Nephron progenitor cell (in vitro differentiated cells): Measurements from ENCODE around the gene HIVEP3.

Source experiments
- DNase-seq: peaks from one replicate; pipeline ENCODE4 v3.0.0; 2021
- H3K27ac Mint-ChIP-seq: 2 replicates; pipeline ENCODE4 v1.8.0; 2021; ENCODE audit warnings: mild to moderate bottlenecking, moderate library complexity, mixed read lengths
- H3K27me3 Mint-ChIP-seq: 2 replicates; pipeline ENCODE4 v1.8.0; 2021; ENCODE audit warnings: mild to moderate bottlenecking, low read depth, mixed read lengths; ENCODE audit not compliant: poor library complexity
- H3K36me3 Mint-ChIP-seq: 2 replicates; pipeline ENCODE4 v1.8.0; 2021; ENCODE audit warnings: low read depth, mixed read lengths
- H3K4me1 Mint-ChIP-seq: 2 replicates; pipeline ENCODE4 v1.8.0; 2021; ENCODE audit warnings: mixed read lengths
- H3K4me3 Mint-ChIP-seq: 2 replicates; pipeline ENCODE4 v1.8.0; 2021; ENCODE audit warnings: mild to moderate bottlenecking, moderate library complexity, mixed read lengths
- H3K9me3 Mint-ChIP-seq: 2 replicates; pipeline ENCODE4 v1.8.0; 2021; ENCODE audit warnings: mild to moderate bottlenecking, moderate library complexity, mixed read lengths
- CTCF ChIP-seq: fragments of 200-600 bp; sonication (generic); IDR thresholded peaks from 2 replicates; pipeline ENCODE4 v1.5.0; 2021; ENCODE audit warnings: antibody characterized with exemption

The HIVEP3 gene

GRCh38 chr1:41656825-41657500, 261.8 kb downstream of the HIVEP3 start:
- no peak for TF ChIP-seq CTCF
- Mint-ChIP-seq H3K36me3 (no peaks in the 10 kb centered on the region), H3K4me3 (no peak overlapping the region), H3K27me3 (peaks cover 28% of the 10 kb centered on the region), H3K27ac (no peak overlapping the region), H3K4me1 (peaks cover 27% of the 10 kb centered on the region), H3K9me3 (no peaks in the 10 kb centered on the region)
- no peak for DNase-seq

- DNase-seq, result no peak
- Mint-ChIP-seq H3K27me3 (peaks cover 21% of the 10 kb centered on the region), H3K9me3 (no peaks in the 10 kb centered on the region), H3K4me3 (no peak overlapping the region), H3K36me3 (no peaks in the 10 kb centered on the region), H3K4me1 (peaks cover 27% of the 10 kb centered on the region), H3K27ac (no peak overlapping the region)
- no peak for TF ChIP-seq CTCF
Measured at GRCh38 chr1:41656068-41656467, 262.7 kb downstream of the HIVEP3 start.

GRCh38 chr1:41655632-41656031, 263.1 kb downstream of the HIVEP3 start:
- Mint-ChIP-seq H3K4me3 (no peak overlapping the region), H3K9me3 (no peaks in the 10 kb centered on the region), H3K27me3 (peaks cover 17% of the 10 kb centered on the region), H3K27ac (no peak overlapping the region), H3K4me1 (peaks cover 27% of the 10 kb centered on the region), H3K36me3 (no peaks in the 10 kb centered on the region)
- no peak for TF ChIP-seq CTCF
- DNase-seq, result no peak

GRCh38 chr1:41653574-41653973, 265.1 kb downstream of the HIVEP3 start:
- Mint-ChIP-seq H3K9me3 (no peaks in the 10 kb centered on the region), H3K4me1 (peaks cover 37% of the 10 kb centered on the region), H3K4me3 (no peak overlapping the region), H3K36me3 (no peaks in the 10 kb centered on the region), H3K27ac (no peak overlapping the region), H3K27me3 (peaks cover 5% of the 10 kb centered on the region)
- no peak for DNase-seq
- no peak for TF ChIP-seq CTCF

GRCh38 chr1:41652384-41653265, 266.1 kb downstream of the HIVEP3 start:
- Mint-ChIP-seq H3K36me3 (no peaks in the 10 kb centered on the region), H3K4me3 (no peak overlapping the region), H3K27ac (no peak overlapping the region), H3K9me3 (no peaks in the 10 kb centered on the region), H3K27me3 (peaks cover 7% of the 10 kb centered on the region), H3K4me1 (peaks cover 35% of the 10 kb centered on the region)
- DNase-seq, result no peak
- no peak for TF ChIP-seq CTCF
